Activated naive CD4-positive, alpha-beta T cell treated with anti-CD3 and anti-CD28 coated beads, Interleukin-2, amount 50 U/mL, for 16 hours (primary cell): ENCODE results near the gene PDK2.

Experiments
- DNase-seq: peaks from one replicate; pipeline ENCODE4 v3.0.0-alpha.2; 2020

Gene PDK2

GRCh38 chr17:50139950-50140885 lies 45.1 kb downstream of the PDK2 start:
- DNase-seq = peak; percentile 81

GRCh38 chr17:50141026-50141744 lies 46.0 kb downstream of the PDK2 start:
- DNase-seq = no peak

- no peak for DNase-seq
These were observed 46.6 kb downstream of the PDK2 start for GRCh38 chr17:50141745-50142110.

GRCh38 chr17:50143461-50144176 lies 48.5 kb downstream of the PDK2 start:
- no peak for DNase-seq

- DNase-seq = no peak
These were observed 49.2 kb downstream of the PDK2 start for GRCh38 chr17:50144355-50144754.

GRCh38 chr17:50144845-50145531 lies 49.8 kb downstream of the PDK2 start:
- DNase-seq = no peak

- no peak for DNase-seq
These were observed 50.5 kb downstream of the PDK2 start for GRCh38 chr17:50145532-50146229.

GRCh38 chr17:50146230-50146926 lies 51.2 kb downstream of the PDK2 start:
- peak; percentile 40 for DNase-seq

- no peak for DNase-seq
These were observed 51.9 kb downstream of the PDK2 start for GRCh38 chr17:50146927-50147665.

GRCh38 chr17:50147841-50148225 lies 52.7 kb downstream of the PDK2 start:
- DNase-seq = no peak

- peak; percentile 85 for DNase-seq
These were observed 53.3 kb downstream of the PDK2 start for GRCh38 chr17:50148226-50149090.

GRCh38 chr17:50149091-50149416 lies 53.9 kb downstream of the PDK2 start:
- no peak for DNase-seq

- peak; percentile 68 for DNase-seq
These were observed 54.5 kb downstream of the PDK2 start for GRCh38 chr17:50149417-50150353.

GRCh38 chr17:50150354-50151040 lies 55.3 kb downstream of the PDK2 start, which contains the start of gene PPP1R9B:
TSS of gene PPP1R9B (minus strand) at chr17:50150677. CDS start at chr17:50150513, 164 bp downstream.
- DNase-seq = no peak

GRCh38 chr17:50151041-50151936 lies 56.1 kb downstream of the PDK2 start:
- peak; percentile 86 for DNase-seq

- peak; percentile 46 for DNase-seq
These were observed 56.9 kb downstream of the PDK2 start for GRCh38 chr17:50151937-50152547.
